HG03066 (cell line): ENCODE data around the gene AMER3.

Experiments
- ATAC-seq: cut with Tn5 transposase; IDR thresholded peaks from one replicate; pipeline ENCODE4 v1.9.1; 2021; ENCODE audit warnings: low read depth; ENCODE audit not compliant: unreplicated experiment

Gene AMER3

GRCh38 chr2:130778781-130779180 is 23.4 kb downstream of the AMER3 start:
- ATAC-seq: no peak

- ATAC-seq: no peak
Observed at GRCh38 chr2:130785466-130786055, 30.2 kb downstream of the AMER3 start.

- no peak for ATAC-seq
Observed at GRCh38 chr2:130786076-130786475, 30.7 kb downstream of the AMER3 start.

GRCh38 chr2:130787841-130788240 is 32.5 kb downstream of the AMER3 start:
- ATAC-seq: no peak

GRCh38 chr2:130790312-130790711 is 35.0 kb downstream of the AMER3 start:
- ATAC-seq: no peak

- no peak for ATAC-seq
Observed at GRCh38 chr2:130790804-130791616, 35.7 kb downstream of the AMER3 start.

GRCh38 chr2:130791617-130791939 is 36.2 kb downstream of the AMER3 start:
- no peak for ATAC-seq

GRCh38 chr2:130795431-130795830 is 40.1 kb downstream of the AMER3 start:
- ATAC-seq: no peak

- no peak for ATAC-seq
Observed at GRCh38 chr2:130796290-130796689, 41.0 kb downstream of the AMER3 start.

GRCh38 chr2:130797493-130798435 is 42.4 kb downstream of the AMER3 start:
- ATAC-seq: peak; percentile 92

- no peak for ATAC-seq
Observed at GRCh38 chr2:130798472-130799218, 43.3 kb downstream of the AMER3 start.

- ATAC-seq: no peak
Observed at GRCh38 chr2:130799295-130799694, 44.0 kb downstream of the AMER3 start.

GRCh38 chr2:130805613-130806012 is 50.3 kb downstream of the AMER3 start:
- no peak for ATAC-seq

GRCh38 chr2:130806370-130806769 is 51.0 kb downstream of the AMER3 start:
- ATAC-seq: no peak

- ATAC-seq: no peak
Observed at GRCh38 chr2:130807659-130808385, 52.5 kb downstream of the AMER3 start.

- no peak for ATAC-seq
Observed at GRCh38 chr2:130808482-130809268, 53.3 kb downstream of the AMER3 start.

GRCh38 chr2:130810490-130810889 is 55.1 kb downstream of the AMER3 start:
- ATAC-seq: no peak

- no peak for ATAC-seq
Observed at GRCh38 chr2:130813722-130814121, 58.4 kb downstream of the AMER3 start.
